SKM-1 (cell line): ENCODE data around the gene HBP1.

Experiments used
- DNase-seq: peaks from one replicate; lab custom pipeline; 2025; ENCODE audit not compliant: unreplicated experiment; lab: John Stamatoyannopoulos, UW

Gene HBP1

DNA sequence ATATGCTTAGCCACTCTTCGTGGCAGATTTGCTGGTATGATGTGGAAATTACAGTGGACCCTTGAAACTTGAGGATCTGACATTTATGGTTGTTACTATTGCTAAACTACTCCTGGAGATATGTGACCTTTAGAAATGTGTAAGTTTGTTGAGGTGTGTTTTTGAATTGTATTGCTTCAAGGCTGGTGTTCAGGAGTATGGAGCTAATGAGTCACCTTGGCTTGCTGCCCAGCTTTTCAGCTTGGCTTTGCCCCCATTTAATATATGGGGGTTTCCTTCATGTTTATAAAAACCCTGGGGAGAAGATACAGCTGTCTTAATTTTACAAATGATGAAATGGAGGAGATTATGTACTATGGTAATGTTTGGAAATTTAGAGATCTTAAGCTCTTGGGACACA lies 11.6 kb downstream of the HBP1 start:
- no peak for DNase-seq

DNA sequence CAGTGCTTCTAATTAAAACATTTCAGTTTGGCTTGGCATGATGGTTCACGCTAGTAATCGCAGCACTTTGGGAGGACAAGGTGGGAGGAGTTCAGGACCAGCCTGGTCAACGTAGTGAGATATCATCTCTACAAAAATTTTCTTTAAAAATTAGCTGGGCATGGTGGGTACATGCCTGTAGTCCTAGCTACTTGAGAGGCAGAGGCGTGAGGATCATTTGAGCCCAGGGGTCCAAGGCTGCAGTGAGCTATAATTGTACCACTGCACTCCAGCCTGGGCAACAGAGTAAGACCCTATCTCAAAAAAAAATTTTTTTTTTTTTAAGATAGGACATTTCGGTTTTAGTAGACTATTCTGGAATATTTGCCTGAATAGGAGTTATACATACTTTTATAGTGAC lies 12.4 kb downstream of the HBP1 start:
- DNase-seq = no peak

DNA sequence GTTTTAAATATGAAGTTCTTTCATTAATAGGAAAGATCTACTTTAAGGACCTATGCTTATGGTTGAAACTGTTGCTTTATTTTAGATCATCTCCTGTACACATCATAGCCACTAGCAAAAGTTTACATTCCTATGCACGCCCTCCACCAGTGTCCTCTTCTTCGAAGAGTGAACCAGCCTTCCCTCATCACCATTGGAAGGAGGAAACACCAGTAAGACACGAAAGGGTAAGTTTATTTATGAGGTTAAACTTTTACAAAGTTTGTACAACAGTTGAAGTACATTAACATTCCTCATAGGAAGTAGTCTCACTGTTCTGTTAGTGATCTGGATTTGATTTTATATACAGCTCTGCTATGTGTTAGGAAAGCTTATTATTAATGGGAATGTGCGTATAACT lies 16.9 kb downstream of the HBP1 start:
- DNase-seq = no peak

DNA sequence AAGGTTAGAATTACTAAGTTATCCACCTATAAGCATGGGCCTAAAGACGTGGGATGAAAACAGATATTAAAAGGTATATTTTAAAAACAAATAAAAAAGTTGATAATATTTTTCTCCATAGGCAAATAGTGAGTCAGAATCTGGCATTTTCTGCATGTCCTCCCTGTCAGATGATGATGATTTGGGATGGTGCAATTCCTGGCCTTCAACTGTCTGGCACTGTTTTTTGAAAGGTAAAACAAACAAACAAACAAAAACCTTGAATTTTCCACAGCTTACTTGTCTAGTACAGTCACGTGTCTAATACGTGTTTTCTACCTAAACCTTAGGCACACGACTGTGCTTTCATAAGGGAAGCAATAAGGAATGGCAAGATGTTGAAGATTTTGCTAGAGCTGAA lies 17.4 kb downstream of the HBP1 start:
- no peak for DNase-seq

DNA sequence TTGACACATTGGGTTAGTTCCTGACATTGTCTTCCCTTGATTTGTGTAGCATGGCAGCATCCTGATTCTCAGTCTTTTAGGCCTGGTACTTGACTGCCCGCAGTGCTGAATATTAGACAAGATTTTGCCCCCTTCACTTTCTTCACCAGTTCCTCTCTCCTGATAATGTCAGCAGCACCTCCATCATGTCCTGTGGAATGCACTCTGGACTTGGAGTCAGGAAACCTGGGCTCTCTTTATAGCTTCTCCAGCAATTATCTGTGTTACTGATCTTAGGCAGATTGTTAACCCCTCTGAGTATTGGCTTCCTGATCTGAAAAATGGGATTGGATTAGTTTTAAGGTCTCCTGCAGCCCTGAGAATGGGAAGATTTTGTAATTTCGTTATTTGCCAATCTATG lies 19.0 kb downstream of the HBP1 start:
- DNase-seq = no peak

DNA sequence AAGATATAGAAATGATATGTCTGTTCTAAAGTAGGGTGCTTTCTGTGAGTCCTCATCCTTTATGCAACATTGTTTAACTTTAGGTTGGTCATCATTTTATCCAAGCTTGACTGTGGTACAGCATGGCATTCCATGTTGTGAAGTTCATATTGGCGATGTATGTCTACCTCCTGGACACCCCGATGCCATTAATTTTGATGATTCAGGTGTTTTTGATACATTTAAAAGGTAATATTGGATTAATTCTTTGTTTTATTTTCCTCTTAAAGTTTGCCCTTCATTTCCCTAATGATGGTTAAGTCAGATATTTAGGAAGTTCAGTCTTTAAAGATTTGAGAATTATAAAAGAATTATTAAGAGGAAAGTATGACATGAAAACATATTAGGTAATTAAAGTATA lies 21.3 kb downstream of the HBP1 start:
- no peak for DNase-seq

DNA sequence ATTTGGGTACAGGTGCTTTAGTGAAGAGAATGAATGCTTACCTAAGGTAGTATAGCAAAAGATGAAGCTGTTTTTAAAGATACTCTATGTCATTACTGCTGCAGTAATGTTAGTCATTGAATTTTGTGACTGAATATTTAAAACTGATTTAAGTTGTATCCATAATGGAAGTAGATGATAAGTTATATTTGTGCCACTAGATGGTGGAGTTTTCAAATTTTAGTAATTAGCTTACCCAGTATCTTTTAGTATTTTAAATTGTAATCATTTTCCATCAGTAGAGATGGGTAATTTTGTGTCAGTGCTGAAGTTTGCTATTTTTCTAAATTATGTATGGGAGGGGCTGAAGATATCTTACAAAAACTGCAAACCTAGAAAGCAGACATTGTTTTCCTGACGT lies 25.2 kb downstream of the HBP1 start:
- DNase-seq = no peak

DNA sequence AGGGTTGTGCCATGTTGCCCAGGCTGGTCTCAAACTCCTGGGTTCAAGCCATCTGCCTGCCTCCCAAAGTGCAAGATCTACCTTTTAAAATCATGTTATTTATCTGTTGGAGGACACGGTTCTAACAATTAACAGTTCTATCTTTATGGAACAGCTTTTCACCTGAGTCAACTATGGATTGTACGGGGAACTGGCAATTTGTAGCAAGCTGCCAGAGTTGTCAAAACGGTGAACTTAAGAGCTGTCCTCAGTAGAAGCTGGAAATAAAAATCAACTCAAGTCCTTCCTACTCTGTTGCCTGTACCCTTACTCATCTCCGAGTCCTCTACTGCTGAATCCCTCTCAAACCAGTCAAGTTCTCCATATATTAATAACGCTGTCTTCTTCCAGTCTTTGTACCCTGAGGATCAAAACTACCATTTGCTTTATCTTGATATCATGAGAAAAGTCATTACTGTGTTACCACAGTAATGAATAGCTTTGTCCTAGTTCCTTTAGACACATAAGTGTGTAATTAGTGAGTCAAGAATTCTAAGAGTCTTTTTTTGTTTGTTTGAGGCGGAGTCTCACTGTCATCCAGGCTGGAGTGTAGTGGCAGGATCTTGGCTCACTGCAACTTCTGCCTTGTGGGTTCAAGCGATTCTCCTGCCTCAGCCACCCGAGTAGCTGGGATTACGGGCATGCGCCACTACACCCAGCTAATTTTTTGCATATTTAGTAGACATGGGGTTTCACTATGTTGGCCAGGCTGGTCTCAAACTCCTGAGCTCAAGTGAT lies 28.2 kb downstream of the HBP1 start:
- DNase-seq = no peak

DNA sequence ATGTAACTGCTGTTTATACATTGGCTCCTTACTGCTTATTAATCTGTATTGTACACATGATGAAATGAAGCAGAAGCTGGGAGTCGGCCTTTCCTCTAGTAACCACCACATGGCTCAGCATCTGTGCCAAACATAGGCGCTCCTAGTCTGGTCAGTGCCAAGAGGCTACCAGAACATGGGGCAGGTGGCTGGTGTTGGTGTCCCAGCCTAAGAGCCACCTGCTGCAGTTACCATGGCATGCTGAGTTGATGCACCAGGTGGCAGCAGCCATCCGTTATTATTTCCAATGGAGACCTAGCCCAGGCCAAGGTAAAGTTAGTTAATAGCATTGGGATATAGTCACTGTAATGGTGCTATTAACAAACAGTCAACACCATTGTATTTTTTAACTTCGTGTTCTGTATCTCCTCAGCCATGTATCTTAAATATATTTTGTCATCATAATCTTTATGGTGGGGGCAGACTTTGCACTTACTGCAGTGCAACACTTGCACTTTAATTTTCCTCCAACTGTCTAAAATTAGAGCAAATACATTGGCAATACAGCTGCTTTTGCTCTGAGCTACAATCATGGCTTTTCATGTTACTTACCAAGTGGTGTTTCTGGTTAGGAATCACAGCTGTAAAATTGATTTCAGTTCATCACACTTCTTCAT lies 33.1 kb downstream of the HBP1 start:
- no peak for DNase-seq

DNA sequence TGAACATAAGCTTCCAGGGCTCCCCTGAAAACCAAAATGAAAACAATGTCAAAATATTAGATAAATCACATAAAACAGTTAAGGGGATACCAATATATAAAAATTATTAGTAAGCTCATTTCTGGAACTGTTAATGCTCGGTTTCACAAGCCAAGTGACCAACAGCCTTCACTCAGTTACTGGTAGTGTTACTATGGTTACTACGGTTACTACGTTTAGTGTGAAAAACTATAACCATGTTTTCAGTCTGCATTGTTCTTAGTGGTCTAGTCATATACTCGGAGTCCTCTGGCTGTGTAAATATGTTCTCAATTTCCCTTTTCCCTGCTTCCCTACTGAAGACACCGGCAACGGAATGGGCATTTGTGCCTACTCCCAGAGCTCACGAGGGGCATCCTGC lies 34.8 kb downstream of the HBP1 start:
- no peak for DNase-seq

DNA sequence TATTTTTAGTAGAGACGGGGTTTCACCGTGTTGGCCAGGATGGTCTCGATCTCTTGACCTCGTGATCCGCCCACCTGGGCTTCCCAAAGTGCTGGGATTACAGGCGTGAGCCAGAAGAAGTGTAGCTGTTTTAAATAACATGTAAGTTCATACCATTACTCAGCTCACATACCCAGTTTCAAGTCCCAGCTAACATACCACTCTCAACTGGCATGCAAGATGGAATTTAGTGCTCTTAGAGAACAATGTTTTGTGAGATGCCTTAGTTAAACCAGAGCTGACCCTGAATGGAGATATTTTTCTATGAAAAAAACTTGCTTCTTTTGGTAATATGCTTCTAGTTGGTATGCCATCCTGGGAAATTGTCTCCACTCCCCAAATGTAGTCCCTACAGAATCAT lies 37.3 kb downstream of the HBP1 start:
- no peak for DNase-seq

DNA sequence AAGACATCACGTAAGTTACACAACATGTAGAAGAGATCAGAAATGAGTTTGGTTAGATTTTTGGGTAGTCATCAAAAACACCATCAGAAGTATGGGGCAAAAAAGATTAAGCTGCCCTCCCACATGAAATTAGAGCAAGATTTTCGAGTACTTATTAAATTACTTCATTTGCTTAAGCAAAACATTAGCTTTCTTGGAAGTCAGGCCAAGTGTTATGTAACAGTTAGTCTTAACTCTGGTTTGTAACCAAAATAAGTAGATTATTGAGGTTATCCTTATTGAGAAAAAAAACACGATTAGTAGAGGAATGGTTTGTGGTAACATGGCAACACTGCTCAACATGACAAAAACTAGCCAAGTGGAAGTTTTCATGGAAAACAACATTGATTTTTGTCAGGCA lies 37.9 kb downstream of the HBP1 start:
- DNase-seq = no peak

DNA sequence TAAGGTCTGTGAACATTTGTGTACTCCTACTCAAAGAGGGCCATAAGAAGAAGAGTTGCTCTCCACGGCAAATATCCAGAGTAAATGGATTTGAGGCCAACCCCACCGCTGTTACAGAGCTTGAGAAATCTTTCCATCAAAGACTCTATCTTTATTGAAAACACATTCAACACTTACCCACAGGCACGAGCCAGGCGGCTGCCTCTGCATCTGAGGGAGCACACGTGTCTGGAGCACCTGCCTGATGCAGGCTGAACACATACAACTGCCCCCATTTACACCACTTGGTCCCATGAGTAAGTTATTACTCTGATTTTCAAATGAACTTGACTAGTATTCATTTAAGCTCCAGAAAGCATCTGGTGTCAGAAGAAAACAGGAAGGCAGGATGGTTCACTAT lies 38.7 kb downstream of the HBP1 start:
- DNase-seq = no peak

DNA sequence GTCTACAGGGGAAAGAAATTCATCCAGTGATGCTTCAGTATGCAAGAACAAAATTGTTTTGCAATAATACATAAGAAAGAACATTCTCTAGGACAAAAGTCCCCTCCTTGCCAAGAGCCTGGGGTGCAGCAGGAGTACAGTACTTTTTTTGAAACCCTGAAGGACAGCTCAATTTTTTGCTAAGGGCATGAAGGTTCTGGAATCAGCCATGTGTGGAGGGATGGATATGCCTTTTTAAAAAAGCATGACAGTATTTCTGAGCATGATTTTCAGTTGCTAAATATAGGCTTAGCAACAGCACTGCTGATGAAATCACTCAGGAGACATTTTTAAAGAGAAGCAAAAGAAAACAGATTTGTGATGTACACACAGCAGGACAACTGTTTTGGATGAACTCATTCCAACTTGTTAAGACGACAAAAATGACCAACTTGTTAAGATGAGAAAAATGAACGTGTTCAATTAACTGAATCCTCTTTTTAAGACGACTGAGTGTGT lies 39.3 kb downstream of the HBP1 start:
- no peak for DNase-seq

DNA sequence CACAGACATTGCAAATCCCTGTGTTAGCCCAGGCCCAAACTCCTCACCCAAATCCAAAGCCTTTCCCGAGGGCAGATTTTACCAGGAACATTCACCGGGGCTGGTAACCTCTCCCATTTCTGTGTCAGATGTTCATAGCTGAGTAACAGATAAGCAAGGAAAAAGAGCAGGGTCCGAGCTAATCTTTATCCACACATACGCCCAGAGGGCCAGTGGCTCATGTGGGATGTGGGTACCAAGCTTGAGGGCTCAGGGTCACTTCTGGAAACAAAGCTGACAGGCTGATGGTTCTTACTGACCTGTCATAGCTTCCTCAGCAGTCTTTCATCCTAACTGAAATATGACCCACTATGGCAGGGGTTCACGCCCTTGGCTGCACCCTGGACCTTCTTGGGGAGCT lies 39.8 kb downstream of the HBP1 start:
- no peak for DNase-seq

DNA sequence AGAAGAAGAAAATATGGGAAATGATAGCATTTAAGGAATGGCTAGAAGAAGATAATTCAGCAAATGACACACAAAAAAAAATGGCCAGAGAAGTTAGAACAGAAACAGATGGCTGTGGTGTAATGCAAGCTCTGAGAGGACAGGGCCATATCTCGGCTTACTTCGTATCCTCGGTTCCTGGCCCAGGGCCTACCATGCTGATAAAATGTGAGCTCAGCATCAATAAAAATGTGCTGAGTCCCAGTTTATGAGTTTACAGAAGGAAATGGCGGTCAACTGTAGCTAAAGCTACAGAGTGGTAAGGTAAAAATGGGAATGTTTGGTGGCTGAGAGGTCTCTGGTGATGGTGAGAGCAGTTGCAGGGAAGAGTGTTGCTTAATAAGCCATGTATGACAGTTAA lies 40.8 kb downstream of the HBP1 start:
- no peak for DNase-seq

DNA sequence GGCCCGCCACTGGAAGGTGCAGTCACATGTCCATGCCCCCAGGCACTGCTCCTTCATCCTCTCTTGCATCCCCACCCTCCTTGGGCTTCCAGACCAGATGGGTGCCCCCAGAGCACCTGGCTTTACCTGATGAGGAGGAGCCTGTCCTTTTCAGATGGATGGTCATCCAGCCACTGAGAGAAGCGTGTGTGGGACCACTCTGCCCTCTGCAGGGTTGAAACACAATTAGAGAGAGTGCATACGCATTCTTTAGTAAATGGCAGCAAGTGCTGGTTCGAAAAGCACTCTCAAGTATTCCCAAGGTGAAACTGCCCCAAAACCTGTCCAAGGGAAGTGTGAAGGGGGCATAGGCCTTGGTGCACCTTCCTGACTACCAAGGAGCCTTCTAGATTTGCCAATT lies 41.6 kb downstream of the HBP1 start:
- DNase-seq = no peak

DNA sequence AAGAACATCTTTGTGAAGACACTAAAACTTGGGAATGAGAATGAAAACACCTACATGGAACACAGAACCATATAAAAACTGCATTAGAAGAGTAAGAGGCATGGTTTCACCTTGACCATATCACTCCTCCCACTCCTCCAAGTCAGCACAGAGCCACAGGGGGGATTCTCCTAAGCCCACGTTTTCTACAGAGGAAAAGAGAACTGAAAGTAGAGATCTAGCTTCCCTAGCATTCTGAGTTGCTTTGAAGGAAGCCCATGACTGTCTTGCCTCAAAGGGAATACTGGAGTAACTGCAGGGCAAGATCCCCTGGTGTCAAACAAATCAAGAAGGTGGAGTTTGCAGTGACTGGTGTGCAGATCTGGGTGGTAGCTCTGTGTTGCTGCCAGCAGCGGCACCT lies 43.9 kb downstream of the HBP1 start:
- no peak for DNase-seq

DNA sequence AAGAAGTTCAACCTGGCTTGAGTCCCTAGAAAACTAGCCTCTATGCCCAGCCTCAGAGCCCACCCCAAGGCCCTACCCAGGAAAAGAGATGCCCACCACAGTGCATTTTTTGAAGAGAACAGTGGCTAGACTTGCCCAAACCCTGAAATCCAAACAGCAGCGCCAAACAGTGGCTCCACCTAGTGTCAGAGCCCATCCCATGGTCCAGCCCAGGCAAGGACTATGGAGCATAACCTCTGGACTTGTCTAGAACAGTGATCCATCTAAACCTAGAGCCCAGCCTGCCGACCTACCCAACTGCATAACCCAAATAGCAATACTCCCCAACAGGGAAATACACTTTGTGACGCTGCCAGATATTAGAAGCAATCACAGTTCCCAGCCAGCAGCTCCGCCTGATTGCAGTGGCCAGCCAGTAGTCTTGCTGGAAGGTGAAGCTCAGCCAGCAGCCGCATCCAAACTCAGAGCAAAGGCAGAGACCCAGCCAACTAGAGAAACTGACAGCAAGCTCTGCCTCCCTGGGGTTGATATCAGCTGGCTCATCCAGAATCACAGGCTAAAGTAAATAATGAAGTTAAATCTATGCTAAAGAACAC lies 44.5 kb downstream of the HBP1 start:
- DNase-seq = no peak

DNA sequence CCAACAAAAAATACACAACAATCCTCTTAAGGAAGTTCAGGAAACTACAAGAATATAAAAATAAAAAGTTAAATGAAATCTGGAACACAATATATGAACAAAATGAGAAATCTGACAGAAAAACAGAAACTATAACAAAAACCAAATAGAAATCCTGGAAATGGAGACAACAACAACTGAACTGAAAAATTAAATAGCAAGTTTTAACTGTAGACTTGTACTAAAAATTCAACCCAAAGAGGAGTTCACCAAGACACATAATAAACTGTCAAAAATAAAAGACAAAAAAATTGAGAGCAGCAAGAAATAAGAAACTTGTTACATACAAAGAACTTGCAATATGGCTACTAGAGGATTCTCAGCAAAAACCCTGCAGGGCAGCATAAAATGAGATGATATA lies 45.1 kb downstream of the HBP1 start:
- DNase-seq = no peak

DNA sequence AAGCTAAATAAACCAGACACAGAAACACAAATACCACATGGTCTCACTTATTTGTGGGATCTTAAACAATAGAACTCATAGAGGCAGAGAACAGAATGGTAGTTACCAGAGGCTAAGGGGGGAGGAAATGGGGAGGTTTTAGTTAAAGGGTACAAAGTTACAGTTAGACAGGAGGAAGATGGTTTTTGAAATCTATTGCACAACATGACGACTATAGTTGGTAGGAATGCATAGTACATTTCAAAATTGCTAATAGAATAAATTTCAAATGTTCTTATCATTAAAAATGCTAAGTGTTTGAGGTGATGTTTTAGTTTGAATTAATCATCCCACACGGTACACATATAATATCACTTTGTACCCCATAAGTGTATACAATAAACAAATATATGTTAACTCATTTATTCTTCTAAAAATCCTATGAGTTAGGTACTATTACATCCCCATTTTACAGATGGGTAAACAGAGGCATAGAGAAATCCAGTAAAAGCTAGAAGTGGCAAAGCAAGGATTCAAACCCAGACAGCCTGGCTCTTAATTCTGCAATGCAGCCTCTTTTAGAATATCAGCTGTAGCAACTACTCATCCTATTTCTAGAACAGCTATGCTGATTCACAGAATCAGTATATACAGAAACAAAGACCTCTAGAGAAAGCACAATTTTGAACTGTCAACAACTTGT lies 50.9 kb downstream of the HBP1 start:
- no peak for DNase-seq

DNA sequence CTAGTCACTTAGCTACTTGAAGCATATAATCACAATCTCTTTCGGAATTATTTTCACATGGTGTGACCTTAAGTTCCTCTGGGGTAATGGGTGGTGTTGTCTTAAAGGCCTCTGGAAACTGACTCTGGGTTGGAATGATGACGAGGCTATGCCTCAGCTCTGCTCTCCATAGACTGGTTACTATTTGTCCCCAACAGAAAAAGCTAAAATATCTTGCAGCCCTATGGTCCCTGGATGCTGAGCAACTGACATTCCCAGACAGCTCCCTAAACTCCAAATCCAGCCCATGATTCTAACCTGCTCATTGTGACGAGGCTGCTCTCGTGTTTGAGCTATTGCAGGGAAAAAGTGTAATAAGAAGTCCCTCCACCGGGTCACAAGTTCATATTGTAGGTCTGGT lies 51.6 kb downstream of the HBP1 start:
- no peak for DNase-seq
